DND-41 (cell line): ENCODE measurements around the gene DSCAML1.

Experiments
- ATAC-seq: fragments of 200-7000 bp; cut with Tn5 transposase; 3 replicates; pipeline ENCODE4 v1.9.1; 2021; ENCODE audit warnings: low read depth; ENCODE audit not compliant: insufficient read depth
- DNase-seq: peaks from one replicate; pipeline ENCODE4 v3.0.0-alpha.2; 2020
- H2AFZ ChIP-seq: 2 replicates; pipeline ENCODE4 v1.6.0; 2012; ENCODE audit warnings: low read depth, low read length
- H3K27ac ChIP-seq: 2 replicates; pipeline ENCODE4 v1.5.1; 2012; ENCODE audit warnings: low read length, inconsistent platforms
- H3K27me3 ChIP-seq: fragments of 200-600 bp; sonication (generic); 2 replicates; pipeline ENCODE4 v1.6.0; 2012; ENCODE audit warnings: low read length, mild to moderate bottlenecking, inconsistent platforms; ENCODE audit not compliant: insufficient read depth, poor library complexity
- H3K36me3 ChIP-seq: 2 replicates; pipeline ENCODE4 v1.5.1; 2012; ENCODE audit warnings: low read length, inconsistent platforms; ENCODE audit not compliant: insufficient read depth
- H3K4me1 ChIP-seq: 2 replicates; pipeline ENCODE4 v1.5.1; 2012; ENCODE audit warnings: mild to moderate bottlenecking, low read length; ENCODE audit not compliant: insufficient read depth
- H3K4me2 ChIP-seq: 2 replicates; pipeline ENCODE4 v1.6.0; 2012; ENCODE audit warnings: mild to moderate bottlenecking, moderate library complexity, low read length, inconsistent platforms; ENCODE audit not compliant: insufficient read depth
- H3K4me3 ChIP-seq, 2 experiments: fragments of 200-600 bp in 1 of 2; shearing (Covaris generic) in 1 of 2; 2 replicates each; pipeline ENCODE4 v1.5.1; 2012 to 2016; ENCODE audit warnings: inconsistent platforms in 2 of 2, low read length in 2 of 2, mild to moderate bottlenecking in 2 of 2, low read depth in 1 of 2, moderate library complexity in 1 of 2
- H3K79me2 ChIP-seq: 2 replicates; pipeline ENCODE4 v1.6.0; 2012; ENCODE audit warnings: low read length, inconsistent platforms; ENCODE audit not compliant: insufficient read depth
- H3K9ac ChIP-seq: 2 replicates; pipeline ENCODE4 v1.6.0; 2012; ENCODE audit warnings: low read depth, mild to moderate bottlenecking, inconsistent platforms, low read length, moderate library complexity
- H3K9me3 ChIP-seq: 2 replicates; pipeline ENCODE4 v1.5.1; 2012; ENCODE audit warnings: low read length, moderate library complexity, mild to moderate bottlenecking, inconsistent platforms; ENCODE audit not compliant: insufficient read depth, severe bottlenecking
- H4K20me1 ChIP-seq: 2 replicates; pipeline ENCODE4 v1.6.0; 2012; ENCODE audit warnings: low read length; ENCODE audit not compliant: insufficient read depth
- CTCF ChIP-seq: IDR thresholded peaks from 2 replicates; pipeline ENCODE4 v1.5.1; 2012; ENCODE audit warnings: borderline replicate concordance, low read length, moderate library complexity, mild to moderate bottlenecking; ENCODE audit not compliant: poor library complexity, severe bottlenecking; ENCODE audit errors: extremely low read depth
- EZH2 ChIP-seq: IDR thresholded peaks from 3 replicates; pipeline ENCODE4 v1.6.1; 2012; ENCODE audit warnings: borderline replicate concordance, low read depth, mild to moderate bottlenecking, moderate library complexity, low read length, inconsistent platforms; ENCODE audit not compliant: severe bottlenecking

Gene DSCAML1

GRCh38 chr11:117837791-117838190 is 40.8 kb upstream of the DSCAML1 start:
- Histone ChIP-seq H3K79me2 (peaks cover 6% of the 10 kb centered on the region), H3K9me3 (no peaks in the 10 kb centered on the region), H3K27ac (peak overlapping the region; percentile 75), H3K9ac (no peak overlapping the region; the same call in 1 of the 2 replicates), H3K27me3 (no peaks in the 10 kb centered on the region), H2AFZ (no peak overlapping the region), H3K4me3 (no peak overlapping the region), H3K36me3 (peaks cover 72% of the 10 kb centered on the region), H3K4me1 (peaks cover 43% of the 10 kb centered on the region), H3K4me2 (no peak overlapping the region), H4K20me1 (no peaks in the 10 kb centered on the region)
- ATAC-seq (peak; percentile 66), DNase-seq (peak; percentile 78)
- TF ChIP-seq CTCF (no peak), EZH2 (no peak)

- ATAC-seq = peak; percentile 10; the same call in 1 of the 3 replicates
- H3K4me2 ChIP-seq = no peak overlapping the region
- peaks cover 66% of the 10 kb centered on the region for H3K36me3 ChIP-seq
Observed at GRCh38 chr11:117837070-117837776, 40.2 kb upstream of the DSCAML1 start.

GRCh38 chr11:117836077-117836960 is 39.3 kb upstream of the DSCAML1 start:
- Histone ChIP-seq H3K4me1 (peaks cover 58% of the 10 kb centered on the region), H3K4me2 (no peak overlapping the region)

More at GRCh38 chr11:117837070-117837776, 40.2 kb upstream of the DSCAML1 start:
- Histone ChIP-seq H3K4me1 (peaks cover 49% of the 10 kb centered on the region), H3K27ac (peak overlapping the region; percentile 75), H3K79me2 (0 out of 2 replicates have a peak, but pooled peaks cover 2% of the 10 kb centered on the region), H3K9me3 (no peaks in the 10 kb centered on the region), H3K9ac (no peak overlapping the region), H4K20me1 (no peaks in the 10 kb centered on the region), H2AFZ (no peak overlapping the region), H3K27me3 (no peaks in the 10 kb centered on the region), H3K4me3 (no peak overlapping the region)
- TF ChIP-seq CTCF (no peak), EZH2 (no peak)
- peak; percentile 26 for DNase-seq

More at GRCh38 chr11:117836077-117836960, 39.3 kb upstream of the DSCAML1 start:
- Histone ChIP-seq H3K79me2 (no peaks in the 10 kb centered on the region), H3K9ac (no peak overlapping the region), H3K27me3 (no peaks in the 10 kb centered on the region), H3K4me3 (no peak overlapping the region), H3K9me3 (no peaks in the 10 kb centered on the region), H4K20me1 (no peaks in the 10 kb centered on the region), H3K27ac (peak overlapping the region; percentile 75; the same call in 1 of the 2 replicates), H3K36me3 (peaks cover 57% of the 10 kb centered on the region), H2AFZ (no peak overlapping the region)
- no peak for DNase-seq
- TF ChIP-seq EZH2 = no peak
- no peak for TF ChIP-seq CTCF
- no peak for ATAC-seq
